HepG2 (cell line): Measurements from ENCODE around the gene CRISPLD2. TPM values are rescaled to one million over a fixed set of nuclear protein-coding genes. Genes with fewer than 3 reads are reported as not detected.

Source experiments
- ATM ChIP-seq: fragments of 450-650 bp; IDR thresholded peaks from 2 replicates; pipeline ENCODE4 v1.7.1; 2017; ENCODE audit warnings: mild to moderate bottlenecking, borderline replicate concordance
- CHD4 ChIP-seq: fragments of 200-600 bp; sonication (generic); IDR thresholded peaks from 2 replicates; pipeline ENCODE4 v1.7.0; 2017; ENCODE audit warnings: mild to moderate bottlenecking, low read length, borderline replicate concordance
- ELF4 ChIP-seq: sonication (generic); formaldehyde crosslinking; IDR thresholded peaks from 2 replicates; pipeline ENCODE4 v1.5.0; 2020; ENCODE audit warnings: missing genetic modification reagents, mild to moderate bottlenecking, moderate library complexity, borderline replicate concordance
- LCORL ChIP-seq, 2 experiments: fragments of 450-650 bp in 1 of 2; sonication (generic) in 1 of 2; formaldehyde crosslinking in 1 of 2; IDR thresholded peaks; 2 replicates each; pipeline versions ENCODE4 v1.5.0 to v1.6.1; 2017 to 2020; ENCODE audit warnings: antibody characterized with exemption in 1 of 2, missing genetic modification reagents in 1 of 2
- MAX ChIP-seq: IDR thresholded peaks from 2 replicates; pipeline ENCODE4 v1.6.1; 2012; ENCODE audit warnings: inconsistent platforms
- MAZ ChIP-seq, 2 experiments: sonication (generic) in 1 of 2; formaldehyde crosslinking in 1 of 2; IDR thresholded peaks; 2 replicates each; pipeline versions ENCODE4 v1.5.0 to v1.6.1; 2012 to 2020; ENCODE audit warnings: low read depth in 2 of 2, mild to moderate bottlenecking in 2 of 2, borderline replicate concordance in 1 of 2, improper control_type of control experiment in 1 of 2, low read length in 1 of 2, missing genetic modification reagents in 1 of 2, moderate library complexity in 1 of 2
- MEIS1 ChIP-seq: sonication (generic); formaldehyde crosslinking; IDR thresholded peaks from 2 replicates; pipeline ENCODE4 v1.9.0; 2021; ENCODE audit warnings: mild to moderate bottlenecking, missing genetic modification reagents, moderate library complexity, borderline replicate concordance
- NFAT5 ChIP-seq: sonication (generic); formaldehyde crosslinking; IDR thresholded peaks from 2 replicates; pipeline ENCODE4 v1.4.0; 2020; ENCODE audit warnings: missing genetic modification reagents
- PHB2 ChIP-seq: fragments of 450-650 bp; IDR thresholded peaks from 2 replicates; pipeline ENCODE4 v1.6.1; 2018; ENCODE audit not compliant: partially characterized antibody
- PHF21A ChIP-seq: sonication (generic); formaldehyde crosslinking; IDR thresholded peaks from 2 replicates; pipeline ENCODE4 v1.5.0; 2020; ENCODE audit warnings: mild to moderate bottlenecking, missing genetic modification reagents
- SKIL ChIP-seq: sonication (generic); formaldehyde crosslinking; IDR thresholded peaks from 2 replicates; pipeline ENCODE4 v1.8.0; 2022; ENCODE audit warnings: missing genetic modification reagents, mild to moderate bottlenecking, moderate library complexity, borderline replicate concordance
- TAF1 ChIP-seq: sonication (generic); formaldehyde crosslinking; IDR thresholded peaks from 2 replicates; pipeline ENCODE4 v1.4.0; 2020; ENCODE audit warnings: missing genetic modification reagents
- ZFP36L1 ChIP-seq: sonication (generic); formaldehyde crosslinking; IDR thresholded peaks from 2 replicates; pipeline ENCODE4 v1.8.0; 2022; ENCODE audit warnings: mild to moderate bottlenecking, missing genetic modification reagents, moderate library complexity
- ZMYM4 ChIP-seq: sonication (generic); formaldehyde crosslinking; IDR thresholded peaks from 2 replicates; pipeline ENCODE4 v1.8.1; 2023; ENCODE audit warnings: mild to moderate bottlenecking, missing genetic modification reagents
- ZNF225 ChIP-seq: sonication (generic); formaldehyde crosslinking; IDR thresholded peaks from 2 replicates; pipeline ENCODE4 v1.4.0; 2020; ENCODE audit warnings: mild to moderate bottlenecking, missing genetic modification reagents
- ZNF501 ChIP-seq: sonication (generic); formaldehyde crosslinking; IDR thresholded peaks from 2 replicates; pipeline ENCODE4 v1.5.1; 2020; ENCODE audit warnings: mild to moderate bottlenecking, moderate library complexity, missing genetic modification reagents
- ZNF629 ChIP-seq: sonication (generic); formaldehyde crosslinking; conservative IDR thresholded peaks from 2 replicates; pipeline ENCODE4 v1.5.0; 2020; ENCODE audit warnings: missing genetic modification reagents
- ZNF704 ChIP-seq: sonication (generic); formaldehyde crosslinking; IDR thresholded peaks from 2 replicates; pipeline ENCODE4 v1.8.1; 2023; ENCODE audit warnings: mild to moderate bottlenecking, inconsistent platforms, moderate library complexity, missing genetic modification reagents, borderline replicate concordance
- polyA plus RNA-seq, 8 experiments: library from polyadenylated mRNA; depleted of rRNA in 3 of 8; stranded (reverse) in 7 of 8; unstranded in 1 of 8; fragments of >200 nt; fragmentation: Illumina TruSeq in 4 of 8; extraction: Trizol in 4 of 8; gene quantifications; 2 replicates each; pipeline versions ENCODE4 v1.2.1 to v1.2.3, GENCODE V29; 2011 to 2016; ENCODE audit warnings: low read depth in 4 of 8, missing spikeins in 1 of 8, mixed read lengths in 1 of 8; ENCODE audit not compliant: insufficient read depth in 1 of 8
- total RNA-seq, 5 experiments: library from RNA; depleted of rRNA; stranded (reverse); fragments of >200 nt; fragmentation: Illumina TruSeq; extraction: Trizol; gene quantifications; 2 replicates each; pipeline ENCODE4 v1.2.3, GENCODE V29; 2016; ENCODE audit warnings: low read depth in 1 of 5

CRISPLD2 gene
- total and polyA plus RNA-seq, 2 of the 13 experiments (the other 11 are each of a cell fraction or from before 2014, with no cell fraction given): 0.04 to 0.31 TPM

- TF ChIP-seq NFAT5 (CRISPR knock-in tag): peak; percentile 69; the same call in 1 of the 2 replicates
- no peak for TF ChIP-seq CHD4
- no peak for TF ChIP-seq MAZ (IDR thresholded peaks at IDR 0.05; ENCODE audit: borderline replicate concordance, low read depth, low read length)
- peak; percentile 70; the same call in 1 of the 2 replicates for TF ChIP-seq MAZ (CRISPR knock-in tag; IDR thresholded peaks at IDR 0.05; ENCODE audit: low read depth)
- TF ChIP-seq ZFP36L1 (CRISPR knock-in tag): no peak
- TF ChIP-seq ZNF704 (CRISPR knock-in tag): peak; percentile 79
- peak; percentile 68 for TF ChIP-seq SKIL (CRISPR knock-in tag)
- no peak for TF ChIP-seq MEIS1 (CRISPR knock-in tag)
- TF ChIP-seq ELF4: no peak
- peak; percentile 70 for TF ChIP-seq ZNF501 (CRISPR knock-in tag)
- no peak for TF ChIP-seq ATM
- no peak for TF ChIP-seq PHB2
- TF ChIP-seq ZNF225: peak; percentile 73; the same call in 1 of the 2 replicates
- TF ChIP-seq ZNF629 (CRISPR knock-in tag): no peak
- no peak for TF ChIP-seq LCORL (IDR thresholded peaks at IDR 0.05)
- TF ChIP-seq LCORL (CRISPR knock-in tag; IDR thresholded peaks at IDR 0.05): peak; percentile 86
- peak; percentile 61; the same call in 1 of the 2 replicates for TF ChIP-seq ZMYM4
- TF ChIP-seq TAF1 (CRISPR knock-in tag): no peak
- 0 out of 2 replicates have a peak, but pooled peaks have one; percentile 42 for TF ChIP-seq PHF21A (CRISPR knock-in tag)
- peak; percentile 88 for TF ChIP-seq MAX
Measured at GRCh38 chr16:84924331-84925091, 104.7 kb downstream of the CRISPLD2 start (continued).
